GM23338 (cell line): Measurements from ENCODE around the gene MTHFS. TPM values are rescaled to one million over a fixed set of nuclear protein-coding genes. Genes with fewer than 3 reads are reported as not detected.

Source experiments
- ATAC-seq: fragments of 200-7000 bp; cut with Tn5 transposase; 3 replicates; pipeline ENCODE4 v1.9.1; 2020
- DNase-seq: peaks from one replicate; pipeline ENCODE4 v3.0.0-alpha.2; 2015; ENCODE audit warnings: low spot score
- H2AFZ ChIP-seq: fragments of 200-600 bp; sonication (generic); 2 replicates; pipeline ENCODE4 v1.8.0; 2016; ENCODE audit warnings: antibody characterized with exemption, mild to moderate bottlenecking, moderate library complexity
- H3F3A ChIP-seq: fragments of 200-600 bp; sonication (generic); replicated peaks from 2 replicates; pipeline ENCODE4 v1.8.0; 2017; ENCODE audit warnings: antibody characterized with exemption, mixed run types, low read depth
- H3K27ac ChIP-seq: fragments of 200-600 bp; sonication (generic); 2 replicates; pipeline ENCODE4 v1.6.1; 2016; ENCODE audit warnings: low read depth
- H3K27me3 ChIP-seq: fragments of 200-600 bp; sonication (generic); 2 replicates; pipeline ENCODE4 v1.8.0; 2016; ENCODE audit warnings: mild to moderate bottlenecking, mixed run types, moderate library complexity; ENCODE audit not compliant: insufficient read depth
- H3K36me3 ChIP-seq: fragments of 200-600 bp; sonication (generic); 2 replicates; pipeline ENCODE4 v1.8.0; 2016; ENCODE audit warnings: mild to moderate bottlenecking; ENCODE audit not compliant: insufficient read depth
- H3K4me1 ChIP-seq: fragments of 200-600 bp; sonication (generic); 2 replicates; pipeline ENCODE4 v1.8.0; 2016; ENCODE audit warnings: mild to moderate bottlenecking, moderate library complexity; ENCODE audit not compliant: insufficient read depth
- H3K4me2 ChIP-seq: fragments of 200-600 bp; sonication (generic); 2 replicates; pipeline ENCODE4 v1.7.1; 2017; ENCODE audit warnings: mixed run types
- H3K4me3 ChIP-seq: fragments of 200-600 bp; sonication (generic); 2 replicates; pipeline ENCODE4 v1.6.1; 2016; ENCODE audit warnings: mixed run types
- H3K79me2 ChIP-seq: fragments of 200-600 bp; sonication (generic); replicated peaks from 2 replicates; pipeline ENCODE4 v1.8.0; 2017; ENCODE audit warnings: mild to moderate bottlenecking; ENCODE audit not compliant: insufficient read depth
- H3K9me2 ChIP-seq: fragments of 200-600 bp; sonication (generic); 2 replicates; pipeline ENCODE4 v1.8.0; 2017; ENCODE audit not compliant: insufficient read depth
- H4K20me1 ChIP-seq: fragments of 200-600 bp; sonication (generic); replicated peaks from 2 replicates; pipeline ENCODE4 v1.8.0; 2017; ENCODE audit warnings: mild to moderate bottlenecking; ENCODE audit not compliant: insufficient read depth
- H3K27ac Mint-ChIP-seq: 2 replicates; pipeline ENCODE4 v1.8.0; 2020; ENCODE audit warnings: inconsistent platforms, mild to moderate bottlenecking, moderate library complexity, mixed read lengths
- H3K27me3 Mint-ChIP-seq: 3 replicates; pipeline ENCODE4 v1.8.0; 2022; ENCODE audit warnings: low read depth, mild to moderate bottlenecking, moderate library complexity, mixed read lengths, inconsistent platforms; ENCODE audit not compliant: insufficient read depth, poor library complexity
- H3K36me3 Mint-ChIP-seq: 3 replicates; pipeline ENCODE4 v1.8.0; 2021; ENCODE audit warnings: low read depth, mild to moderate bottlenecking, inconsistent platforms, moderate library complexity, mixed read lengths
- H3K4me1 Mint-ChIP-seq: 3 replicates; pipeline ENCODE4 v1.8.0; 2020; ENCODE audit warnings: mild to moderate bottlenecking, inconsistent platforms, mixed read lengths
- H3K4me3 Mint-ChIP-seq: 3 replicates; pipeline ENCODE4 v1.8.0; 2021; ENCODE audit warnings: moderate library complexity, mild to moderate bottlenecking, inconsistent platforms, mixed read lengths
- H3K9me3 Mint-ChIP-seq: 3 replicates; pipeline ENCODE4 v1.8.0; 2020; ENCODE audit warnings: moderate library complexity, mild to moderate bottlenecking, inconsistent platforms, mixed read lengths
- CREB1 ChIP-seq: fragments of 250-450 bp; sonication (Bioruptor Pico); IDR thresholded peaks from 2 replicates; pipeline ENCODE4 v1.5.0; 2020; ENCODE audit warnings: low read depth, mild to moderate bottlenecking, moderate library complexity
- EZH2 ChIP-seq: fragments of 200-600 bp; sonication (generic); IDR thresholded peaks from one replicate; pipeline ENCODE4 v1.8.0; 2017; ENCODE audit warnings: antibody characterized with exemption, mild to moderate bottlenecking, low read depth; ENCODE audit not compliant: unreplicated experiment
- EZH2phosphoT487 ChIP-seq: fragments of 200-600 bp; sonication (generic); IDR thresholded peaks from one replicate; pipeline ENCODE4 v1.8.1; 2018; ENCODE audit warnings: antibody characterized with exemption; ENCODE audit not compliant: unreplicated experiment
- JUNB ChIP-seq: IDR thresholded peaks from one replicate; pipeline ENCODE4 v1.6.1; 2016; ENCODE audit warnings: antibody characterized with exemption; ENCODE audit not compliant: unreplicated experiment
- NANOG ChIP-seq: IDR thresholded peaks from 2 replicates; pipeline ENCODE4 v1.6.1; 2016; ENCODE audit warnings: antibody characterized with exemption, borderline replicate concordance
- STAT1 ChIP-seq: IDR thresholded peaks from one replicate; pipeline ENCODE4 v1.6.1; 2016; ENCODE audit warnings: antibody characterized with exemption; ENCODE audit not compliant: unreplicated experiment
- ZNF114 ChIP-seq: fragments of 250-450 bp; sonication (Bioruptor Pico); IDR thresholded peaks from 2 replicates; pipeline ENCODE4 v1.5.0; 2020; ENCODE audit warnings: mild to moderate bottlenecking, moderate library complexity
- ZNF331 ChIP-seq: fragments of 250-450 bp; sonication (Bioruptor Pico); IDR thresholded peaks from 2 replicates; pipeline ENCODE4 v1.5.0; 2020; ENCODE audit warnings: low read depth, mild to moderate bottlenecking, moderate library complexity
- polyA plus RNA-seq: library from polyadenylated mRNA; unstranded; fragments of >200 nt; fragmentation: Nextera tagmentation; extraction: Ambion mirVana; gene quantifications from 2 replicates; pipeline ENCODE4 v1.2.1, GENCODE V29; 2016
- total RNA-seq: library from RNA; depleted of rRNA; stranded (reverse); fragments of >200 nt; shearing (Covaris generic); gene quantifications from 2 replicates; pipeline ENCODE4 v1.2.3, GENCODE V29; 2014
- TF ChIP-seq, protein P1 (sequence below), 2 experiments: fragments of 200-600 bp in 1 of 2; sonication (generic) in 1 of 2; conservative IDR thresholded peaks; 2 replicates each; pipeline versions ENCODE4 v1.5.1 to v1.6.1; 2016 to 2017; ENCODE audit warnings: antibody characterized with exemption in 2 of 2, low read depth in 2 of 2, mild to moderate bottlenecking in 2 of 2, moderate library complexity in 1 of 2
- TF ChIP-seq, protein P2 (sequence below): IDR thresholded peaks from one replicate; pipeline ENCODE4 v1.6.1; 2018; ENCODE audit warnings: antibody characterized with exemption; ENCODE audit not compliant: unreplicated experiment
- TF ChIP-seq, protein P3 (sequence below): fragments of 250-450 bp; sonication (Bioruptor Pico); IDR thresholded peaks from 2 replicates; pipeline ENCODE4 v1.5.0; 2020; ENCODE audit warnings: mild to moderate bottlenecking, moderate library complexity
- TF ChIP-seq, protein P4 (sequence below): IDR thresholded peaks from 2 replicates; pipeline ENCODE4 v1.6.1; 2016; ENCODE audit warnings: antibody characterized with exemption

Gene MTHFS
- total and polyA plus RNA-seq, 2 experiments from 2014 or later, result 33.2 to 62.0 TPM

DNA sequence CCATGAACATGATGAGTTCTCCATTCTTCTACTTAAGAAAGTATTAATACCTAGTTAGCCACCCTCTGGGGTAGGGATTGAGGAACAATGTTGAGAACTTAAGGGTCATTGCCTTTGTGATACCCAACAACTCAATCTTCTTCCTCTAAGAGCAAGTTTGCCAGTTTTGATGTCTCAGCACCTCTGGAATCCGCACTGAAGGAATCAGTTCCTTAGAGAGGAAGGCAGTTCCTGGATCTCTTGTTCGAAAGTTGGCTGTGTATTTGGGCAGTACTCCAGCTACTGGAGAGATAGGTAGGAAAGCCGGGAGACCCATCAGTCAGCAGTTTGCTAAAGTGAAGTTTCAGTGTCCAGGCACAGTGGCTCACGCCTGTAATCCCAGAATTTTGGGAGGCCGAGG, 35.6 kb upstream of the MTHFS start:
- H3K9me3 Mint-ChIP-seq, result no peaks in the 10 kb centered on the region

More for the DNA sequence above, 35.6 kb upstream of the MTHFS start:
- Mint-ChIP-seq H3K4me1 (no peaks in the 10 kb centered on the region), H3K27me3 (peaks cover 2% of the 10 kb centered on the region), H3K27ac (no peak overlapping the region), H3K4me3 (no peak overlapping the region), H3K36me3 (no peaks in the 10 kb centered on the region)
- TF ChIP-seq STAT1 (no peak), JUNB (no peak), EZH2 (no peak), EZH2phosphoT487 (no peak), CREB1 (CRISPR knock-in tag) (no peak), ZNF331 (CRISPR knock-in tag) (no peak), ZNF114 (CRISPR knock-in tag) (no peak), NANOG (no peak)
- TF ChIP-seq, protein P1, sequence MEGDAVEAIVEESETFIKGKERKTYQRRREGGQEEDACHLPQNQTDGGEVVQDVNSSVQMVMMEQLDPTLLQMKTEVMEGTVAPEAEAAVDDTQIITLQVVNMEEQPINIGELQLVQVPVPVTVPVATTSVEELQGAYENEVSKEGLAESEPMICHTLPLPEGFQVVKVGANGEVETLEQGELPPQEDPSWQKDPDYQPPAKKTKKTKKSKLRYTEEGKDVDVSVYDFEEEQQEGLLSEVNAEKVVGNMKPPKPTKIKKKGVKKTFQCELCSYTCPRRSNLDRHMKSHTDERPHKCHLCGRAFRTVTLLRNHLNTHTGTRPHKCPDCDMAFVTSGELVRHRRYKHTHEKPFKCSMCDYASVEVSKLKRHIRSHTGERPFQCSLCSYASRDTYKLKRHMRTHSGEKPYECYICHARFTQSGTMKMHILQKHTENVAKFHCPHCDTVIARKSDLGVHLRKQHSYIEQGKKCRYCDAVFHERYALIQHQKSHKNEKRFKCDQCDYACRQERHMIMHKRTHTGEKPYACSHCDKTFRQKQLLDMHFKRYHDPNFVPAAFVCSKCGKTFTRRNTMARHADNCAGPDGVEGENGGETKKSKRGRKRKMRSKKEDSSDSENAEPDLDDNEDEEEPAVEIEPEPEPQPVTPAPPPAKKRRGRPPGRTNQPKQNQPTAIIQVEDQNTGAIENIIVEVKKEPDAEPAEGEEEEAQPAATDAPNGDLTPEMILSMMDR (conservative IDR thresholded peaks at IDR 0.05; ENCODE audit: low read depth in 2 of 2), result no peak
- TF ChIP-seq, protein P2, sequence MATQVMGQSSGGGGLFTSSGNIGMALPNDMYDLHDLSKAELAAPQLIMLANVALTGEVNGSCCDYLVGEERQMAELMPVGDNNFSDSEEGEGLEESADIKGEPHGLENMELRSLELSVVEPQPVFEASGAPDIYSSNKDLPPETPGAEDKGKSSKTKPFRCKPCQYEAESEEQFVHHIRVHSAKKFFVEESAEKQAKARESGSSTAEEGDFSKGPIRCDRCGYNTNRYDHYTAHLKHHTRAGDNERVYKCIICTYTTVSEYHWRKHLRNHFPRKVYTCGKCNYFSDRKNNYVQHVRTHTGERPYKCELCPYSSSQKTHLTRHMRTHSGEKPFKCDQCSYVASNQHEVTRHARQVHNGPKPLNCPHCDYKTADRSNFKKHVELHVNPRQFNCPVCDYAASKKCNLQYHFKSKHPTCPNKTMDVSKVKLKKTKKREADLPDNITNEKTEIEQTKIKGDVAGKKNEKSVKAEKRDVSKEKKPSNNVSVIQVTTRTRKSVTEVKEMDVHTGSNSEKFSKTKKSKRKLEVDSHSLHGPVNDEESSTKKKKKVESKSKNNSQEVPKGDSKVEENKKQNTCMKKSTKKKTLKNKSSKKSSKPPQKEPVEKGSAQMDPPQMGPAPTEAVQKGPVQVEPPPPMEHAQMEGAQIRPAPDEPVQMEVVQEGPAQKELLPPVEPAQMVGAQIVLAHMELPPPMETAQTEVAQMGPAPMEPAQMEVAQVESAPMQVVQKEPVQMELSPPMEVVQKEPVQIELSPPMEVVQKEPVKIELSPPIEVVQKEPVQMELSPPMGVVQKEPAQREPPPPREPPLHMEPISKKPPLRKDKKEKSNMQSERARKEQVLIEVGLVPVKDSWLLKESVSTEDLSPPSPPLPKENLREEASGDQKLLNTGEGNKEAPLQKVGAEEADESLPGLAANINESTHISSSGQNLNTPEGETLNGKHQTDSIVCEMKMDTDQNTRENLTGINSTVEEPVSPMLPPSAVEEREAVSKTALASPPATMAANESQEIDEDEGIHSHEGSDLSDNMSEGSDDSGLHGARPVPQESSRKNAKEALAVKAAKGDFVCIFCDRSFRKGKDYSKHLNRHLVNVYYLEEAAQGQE, result no peak
- TF ChIP-seq, protein P3, sequence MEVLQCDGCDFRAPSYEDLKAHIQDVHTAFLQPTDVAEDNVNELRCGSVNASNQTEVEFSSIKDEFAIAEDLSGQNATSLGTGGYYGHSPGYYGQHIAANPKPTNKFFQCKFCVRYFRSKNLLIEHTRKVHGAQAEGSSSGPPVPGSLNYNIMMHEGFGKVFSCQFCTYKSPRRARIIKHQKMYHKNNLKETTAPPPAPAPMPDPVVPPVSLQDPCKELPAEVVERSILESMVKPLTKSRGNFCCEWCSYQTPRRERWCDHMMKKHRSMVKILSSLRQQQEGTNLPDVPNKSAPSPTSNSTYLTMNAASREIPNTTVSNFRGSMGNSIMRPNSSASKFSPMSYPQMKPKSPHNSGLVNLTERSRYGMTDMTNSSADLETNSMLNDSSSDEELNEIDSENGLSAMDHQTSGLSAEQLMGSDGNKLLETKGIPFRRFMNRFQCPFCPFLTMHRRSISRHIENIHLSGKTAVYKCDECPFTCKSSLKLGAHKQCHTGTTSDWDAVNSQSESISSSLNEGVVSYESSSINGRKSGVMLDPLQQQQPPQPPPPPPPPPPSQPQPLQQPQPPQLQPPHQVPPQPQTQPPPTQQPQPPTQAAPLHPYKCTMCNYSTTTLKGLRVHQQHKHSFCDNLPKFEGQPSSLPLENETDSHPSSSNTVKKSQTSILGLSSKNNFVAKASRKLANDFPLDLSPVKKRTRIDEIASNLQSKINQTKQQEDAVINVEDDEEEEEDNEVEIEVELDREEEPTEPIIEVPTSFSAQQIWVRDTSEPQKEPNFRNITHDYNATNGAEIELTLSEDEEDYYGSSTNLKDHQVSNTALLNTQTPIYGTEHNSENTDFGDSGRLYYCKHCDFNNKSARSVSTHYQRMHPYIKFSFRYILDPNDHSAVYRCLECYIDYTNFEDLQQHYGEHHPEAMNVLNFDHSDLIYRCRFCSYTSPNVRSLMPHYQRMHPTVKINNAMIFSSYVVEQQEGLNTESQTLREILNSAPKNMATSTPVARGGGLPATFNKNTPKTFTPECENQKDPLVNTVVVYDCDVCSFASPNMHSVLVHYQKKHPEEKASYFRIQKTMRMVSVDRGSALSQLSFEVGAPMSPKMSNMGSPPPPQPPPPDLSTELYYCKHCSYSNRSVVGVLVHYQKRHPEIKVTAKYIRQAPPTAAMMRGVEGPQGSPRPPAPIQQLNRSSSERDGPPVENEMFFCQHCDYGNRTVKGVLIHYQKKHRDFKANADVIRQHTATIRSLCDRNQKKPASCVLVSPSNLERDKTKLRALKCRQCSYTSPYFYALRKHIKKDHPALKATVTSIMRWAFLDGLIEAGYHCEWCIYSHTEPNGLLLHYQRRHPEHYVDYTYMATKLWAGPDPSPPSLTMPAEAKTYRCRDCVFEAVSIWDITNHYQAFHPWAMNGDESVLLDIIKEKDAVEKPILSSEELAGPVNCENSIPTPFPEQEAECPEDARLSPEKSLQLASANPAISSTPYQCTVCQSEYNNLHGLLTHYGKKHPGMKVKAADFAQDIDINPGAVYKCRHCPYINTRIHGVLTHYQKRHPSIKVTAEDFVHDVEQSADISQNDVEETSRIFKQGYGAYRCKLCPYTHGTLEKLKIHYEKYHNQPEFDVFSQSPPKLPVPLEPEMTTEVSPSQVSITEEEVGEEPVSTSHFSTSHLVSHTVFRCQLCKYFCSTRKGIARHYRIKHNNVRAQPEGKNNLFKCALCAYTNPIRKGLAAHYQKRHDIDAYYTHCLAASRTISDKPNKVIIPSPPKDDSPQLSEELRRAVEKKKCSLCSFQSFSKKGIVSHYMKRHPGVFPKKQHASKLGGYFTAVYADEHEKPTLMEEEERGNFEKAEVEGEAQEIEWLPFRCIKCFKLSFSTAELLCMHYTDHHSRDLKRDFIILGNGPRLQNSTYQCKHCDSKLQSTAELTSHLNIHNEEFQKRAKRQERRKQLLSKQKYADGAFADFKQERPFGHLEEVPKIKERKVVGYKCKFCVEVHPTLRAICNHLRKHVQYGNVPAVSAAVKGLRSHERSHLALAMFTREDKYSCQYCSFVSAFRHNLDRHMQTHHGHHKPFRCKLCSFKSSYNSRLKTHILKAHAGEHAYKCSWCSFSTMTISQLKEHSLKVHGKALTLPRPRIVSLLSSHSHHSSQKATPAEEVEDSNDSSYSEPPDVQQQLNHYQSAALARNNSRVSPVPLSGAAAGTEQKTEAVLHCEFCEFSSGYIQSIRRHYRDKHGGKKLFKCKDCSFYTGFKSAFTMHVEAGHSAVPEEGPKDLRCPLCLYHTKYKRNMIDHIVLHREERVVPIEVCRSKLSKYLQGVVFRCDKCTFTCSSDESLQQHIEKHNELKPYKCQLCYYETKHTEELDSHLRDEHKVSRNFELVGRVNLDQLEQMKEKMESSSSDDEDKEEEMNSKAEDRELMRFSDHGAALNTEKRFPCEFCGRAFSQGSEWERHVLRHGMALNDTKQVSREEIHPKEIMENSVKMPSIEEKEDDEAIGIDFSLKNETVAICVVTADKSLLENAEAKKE (CRISPR knock-in tag), result no peak
- TF ChIP-seq, protein P4, sequence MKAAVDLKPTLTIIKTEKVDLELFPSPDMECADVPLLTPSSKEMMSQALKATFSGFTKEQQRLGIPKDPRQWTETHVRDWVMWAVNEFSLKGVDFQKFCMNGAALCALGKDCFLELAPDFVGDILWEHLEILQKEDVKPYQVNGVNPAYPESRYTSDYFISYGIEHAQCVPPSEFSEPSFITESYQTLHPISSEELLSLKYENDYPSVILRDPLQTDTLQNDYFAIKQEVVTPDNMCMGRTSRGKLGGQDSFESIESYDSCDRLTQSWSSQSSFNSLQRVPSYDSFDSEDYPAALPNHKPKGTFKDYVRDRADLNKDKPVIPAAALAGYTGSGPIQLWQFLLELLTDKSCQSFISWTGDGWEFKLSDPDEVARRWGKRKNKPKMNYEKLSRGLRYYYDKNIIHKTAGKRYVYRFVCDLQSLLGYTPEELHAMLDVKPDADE, result no peak
- no peak overlapping the region for H3K27ac ChIP-seq
- no peaks in the 10 kb centered on the region for H4K20me1 ChIP-seq
- H3K79me2 ChIP-seq, result no peaks in the 10 kb centered on the region
- H3K36me3 ChIP-seq, result no peaks in the 10 kb centered on the region
- no peak overlapping the region for H3K4me3 ChIP-seq
- peak overlapping the region; percentile 69; the same call in 1 of the 2 replicates for H2AFZ ChIP-seq
- H3K27me3 ChIP-seq, result no peaks in the 10 kb centered on the region
- H3F3A ChIP-seq, result no peaks in the 10 kb centered on the region
- H3K4me1 ChIP-seq, result no peaks in the 10 kb centered on the region
- H3K9me2 ChIP-seq, result no peaks in the 10 kb centered on the region
- no peak overlapping the region for H3K4me2 ChIP-seq
- DNase-seq (no peak), ATAC-seq (no peak)
